OCI-LY7 (cell line): ENCODE results near the gene DHCR7. TPM values are rescaled to one million over a fixed set of nuclear protein-coding genes. Genes with fewer than 3 reads are reported as not detected.
A peak's percentile ranks its signal among the peaks of the same experiment; 100 is the strongest.

Experiments used
- BruUV-seq: library from RNA; stranded (reverse); fragments of 400-500 nt; replicated peaks from 2 replicates; lab custom pipeline; 2021; lab: Mats Ljungman, UMichigan
- CTCF ChIA-PET: fragments of 300-600 bp; sonication (Branson Sonifier 250); formaldehyde crosslinking; loops from one replicate; lab custom pipeline; 2022; ENCODE audit warnings: antibody characterized with exemption; ENCODE audit not compliant: unreplicated experiment; lab: Charles Lee
- POLR2A ChIA-PET: fragments of 300-600 bp; sonication (Branson Sonifier 250); formaldehyde crosslinking; loops from one replicate; lab custom pipeline; 2022; ENCODE audit warnings: antibody characterized with exemption; lab: Charles Lee
- DNase-seq: peaks from one replicate; pipeline ENCODE4 v3.0.0-alpha.2; 2015; ENCODE audit warnings: low spot score
- H2AFZ ChIP-seq: fragments of 200-600 bp; sonication (generic), shearing (Covaris generic); 2 replicates; pipeline ENCODE4 v1.6.1; 2014; ENCODE audit warnings: mild to moderate bottlenecking, antibody characterized with exemption, low read length, moderate library complexity
- H3K27ac ChIP-seq: fragments of 200-600 bp; sonication (generic); 2 replicates; pipeline ENCODE4 v1.5.1; 2014; ENCODE audit warnings: mixed run types, low read depth, mild to moderate bottlenecking, moderate library complexity, low read length, inconsistent platforms; ENCODE audit not compliant: poor library complexity, severe bottlenecking
- H3K36me3 ChIP-seq: fragments of 200-600 bp; sonication (generic); 2 replicates; pipeline ENCODE4 v1.6.1; 2014; ENCODE audit warnings: mild to moderate bottlenecking, antibody characterized with exemption, low read length, moderate library complexity, mixed read lengths; ENCODE audit not compliant: insufficient read depth
- H3K4me1 ChIP-seq: fragments of 200-600 bp; sonication (generic); 2 replicates; pipeline ENCODE4 v1.5.1; 2014; ENCODE audit warnings: mild to moderate bottlenecking, low read length; ENCODE audit not compliant: insufficient read depth, poor library complexity, severe bottlenecking
- H3K4me2 ChIP-seq: fragments of 200-600 bp; sonication (generic); 2 replicates; pipeline ENCODE4 v1.6.1; 2014; ENCODE audit warnings: mild to moderate bottlenecking, low read length
- H3K4me3 ChIP-seq: fragments of 200-600 bp; sonication (generic); 2 replicates; pipeline ENCODE4 v1.5.1; 2014; ENCODE audit warnings: mild to moderate bottlenecking, low read depth, low read length; ENCODE audit not compliant: poor library complexity, severe bottlenecking
- H3K79me2 ChIP-seq: fragments of 200-600 bp; sonication (generic); 2 replicates; pipeline ENCODE4 v1.6.1; 2016; ENCODE audit warnings: low read depth, mild to moderate bottlenecking, low read length, moderate library complexity, mixed read lengths; ENCODE audit not compliant: insufficient read depth
- H3K9me2 ChIP-seq: fragments of 200-600 bp; sonication (generic); 2 replicates; pipeline ENCODE4 v1.6.1; 2016; ENCODE audit warnings: mild to moderate bottlenecking, low read length, mixed read lengths; ENCODE audit not compliant: insufficient read depth
- H3K9me3 ChIP-seq: fragments of 200-600 bp; sonication (generic); 2 replicates; pipeline ENCODE4 v1.6.1; 2014; ENCODE audit warnings: mild to moderate bottlenecking, mixed run types, low read length, mixed read lengths
- H4K20me1 ChIP-seq: fragments of 200-600 bp; sonication (generic); 2 replicates; pipeline ENCODE4 v1.6.1; 2014; ENCODE audit warnings: mild to moderate bottlenecking, antibody characterized with exemption, low read length, moderate library complexity, mixed read lengths; ENCODE audit not compliant: insufficient read depth
- EZH2phosphoT487 ChIP-seq: fragments of 200-600 bp; sonication (generic); IDR thresholded peaks from 2 replicates; pipeline ENCODE4 v1.6.1; 2018; ENCODE audit warnings: low read depth, borderline replicate concordance, mild to moderate bottlenecking, mixed run types, antibody characterized with exemption, low read length, moderate library complexity, mixed read lengths
- intact Hi-C: fragments of 100-400 bp; cut with micrococcal nuclease; formaldehyde crosslinking; loops from one replicate; pipeline ENCODE4 v1.10.0; 2022; ENCODE audit not compliant: unreplicated experiment
- total RNA-seq, 2 experiments: library from RNA; depleted of rRNA in 1 of 2; stranded (reverse); fragments of >200 nt in 1 of 2; shearing (Covaris generic) in 1 of 2; gene quantifications; 2 replicates each; pipeline ENCODE4 v1.2.3, GENCODE V29; 2014 to 2022
- TF ChIP-seq, protein P1 (sequence below): fragments of 200-600 bp; sonication (generic); conservative IDR thresholded peaks from 2 replicates; pipeline ENCODE4 v1.5.1; 2014; ENCODE audit warnings: mild to moderate bottlenecking, antibody characterized with exemption, low read length, moderate library complexity, mixed read lengths

DHCR7 gene
- total RNA-seq, 2 experiments from 2014 or later = 33.4 to 110 TPM

DNA sequence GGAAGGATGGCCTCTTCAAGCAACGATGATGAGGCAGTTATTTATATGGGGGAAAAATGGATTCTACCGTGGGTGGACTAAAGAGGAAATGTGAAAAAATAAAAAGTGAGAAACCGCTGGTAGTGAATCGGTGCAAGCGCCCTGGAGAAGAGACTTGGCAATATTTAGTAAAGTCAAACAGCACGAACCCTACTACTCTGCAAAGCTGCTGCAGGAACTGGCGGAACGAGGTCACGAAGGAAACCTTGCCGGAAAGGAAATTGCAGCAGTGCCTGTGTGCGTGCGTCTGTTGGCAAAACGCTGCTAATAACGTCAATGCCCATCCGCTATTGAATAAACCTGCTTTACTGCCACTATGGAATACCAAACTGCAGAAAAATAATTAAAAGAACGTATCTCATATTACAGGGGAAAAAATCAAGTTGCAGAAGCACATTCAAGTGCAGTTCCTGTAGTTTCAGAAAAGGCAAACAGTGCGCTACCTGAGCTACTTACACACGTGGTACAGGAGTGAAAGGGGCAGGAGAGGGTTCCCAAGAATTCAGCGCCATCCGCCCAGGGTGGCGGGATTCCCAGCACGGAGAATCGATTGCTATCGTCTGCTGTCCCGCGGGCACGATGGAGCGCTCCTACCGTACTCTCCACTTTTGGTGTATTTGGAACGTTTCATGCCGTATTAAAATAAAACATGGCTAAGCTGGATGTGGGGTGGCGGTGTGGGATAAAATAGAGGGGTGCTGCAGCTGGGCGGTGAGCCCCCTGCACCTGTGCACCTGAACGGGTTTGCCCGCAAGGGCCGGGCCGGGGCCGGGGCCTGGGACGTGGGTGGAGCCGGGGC lies 4.2 kb upstream of the DHCR7 start:
- Histone ChIP-seq H3K4me3 (peak overlapping the region; percentile 82), H3K4me2 (peak overlapping the region; percentile 96), H4K20me1 (no peaks in the 10 kb centered on the region), H3K9me2 (no peaks in the 10 kb centered on the region), H3K79me2 (peaks cover 37% of the 10 kb centered on the region; the same call in 1 of the 2 replicates), H3K27ac (peak overlapping the region; percentile 63), H3K9me3 (no peaks in the 10 kb centered on the region), H3K36me3 (peaks cover 28% of the 10 kb centered on the region), H3K4me1 (peaks cover 45% of the 10 kb centered on the region), H2AFZ (peak overlapping the region; percentile 84)
- DNase-seq = peak; percentile 70
- BruUV-seq = no TSS peak
- ChIA-PET POLR2A (interaction anchor here (0.5 to 1.4 kb wide), 14 partner anchors 11 to 1201 kb away, joined by 3 to 5 read pairs (median 3); no protein-coding TSS in a partner anchor), CTCF (interaction anchor here (0.6 to 1.2 kb wide), 2 partner anchors 29 to 696 kb away, joined by 3 to 4 read pairs; no protein-coding TSS in a partner anchor)
- no peak for TF ChIP-seq EZH2phosphoT487
- TF ChIP-seq, protein P1, sequence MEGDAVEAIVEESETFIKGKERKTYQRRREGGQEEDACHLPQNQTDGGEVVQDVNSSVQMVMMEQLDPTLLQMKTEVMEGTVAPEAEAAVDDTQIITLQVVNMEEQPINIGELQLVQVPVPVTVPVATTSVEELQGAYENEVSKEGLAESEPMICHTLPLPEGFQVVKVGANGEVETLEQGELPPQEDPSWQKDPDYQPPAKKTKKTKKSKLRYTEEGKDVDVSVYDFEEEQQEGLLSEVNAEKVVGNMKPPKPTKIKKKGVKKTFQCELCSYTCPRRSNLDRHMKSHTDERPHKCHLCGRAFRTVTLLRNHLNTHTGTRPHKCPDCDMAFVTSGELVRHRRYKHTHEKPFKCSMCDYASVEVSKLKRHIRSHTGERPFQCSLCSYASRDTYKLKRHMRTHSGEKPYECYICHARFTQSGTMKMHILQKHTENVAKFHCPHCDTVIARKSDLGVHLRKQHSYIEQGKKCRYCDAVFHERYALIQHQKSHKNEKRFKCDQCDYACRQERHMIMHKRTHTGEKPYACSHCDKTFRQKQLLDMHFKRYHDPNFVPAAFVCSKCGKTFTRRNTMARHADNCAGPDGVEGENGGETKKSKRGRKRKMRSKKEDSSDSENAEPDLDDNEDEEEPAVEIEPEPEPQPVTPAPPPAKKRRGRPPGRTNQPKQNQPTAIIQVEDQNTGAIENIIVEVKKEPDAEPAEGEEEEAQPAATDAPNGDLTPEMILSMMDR = no peak
- intact Hi-C loops = loop anchor here (1.0 kb wide), 1 partner anchor 79 kb away; no protein-coding TSS in a partner anchor

DNA sequence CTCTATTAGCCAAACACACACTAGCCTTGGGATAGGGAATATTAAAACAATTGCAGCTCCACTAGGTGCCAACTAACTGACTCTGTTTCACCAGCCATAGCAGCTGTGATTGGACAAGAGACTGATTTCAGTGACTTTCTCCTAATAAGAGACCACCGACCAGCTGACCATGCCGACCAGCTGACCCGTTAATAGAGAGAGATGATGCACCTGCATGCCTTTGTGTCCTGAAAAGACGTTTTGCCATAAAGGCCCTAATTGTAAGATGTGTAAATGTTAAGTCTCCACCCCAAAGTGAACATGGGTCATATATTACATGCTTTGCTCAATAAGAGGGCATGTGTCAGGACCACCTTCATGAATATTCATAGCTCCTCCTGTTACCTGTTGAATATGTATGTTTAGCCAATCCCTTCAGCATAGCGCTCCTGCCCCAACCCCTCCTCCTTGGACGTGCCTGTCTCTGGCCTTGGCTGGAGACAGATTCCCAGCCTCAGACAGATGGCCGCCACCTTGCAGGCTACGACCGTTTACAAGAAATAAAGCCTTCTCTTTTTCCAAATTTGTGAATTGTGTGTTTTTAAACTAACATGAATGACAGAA lies 3.5 kb upstream of the DHCR7 start:
- DNase-seq = peak; percentile 57
- H4K20me1 ChIP-seq = no peaks in the 10 kb centered on the region
- peak overlapping the region; percentile 84 for H2AFZ ChIP-seq
- no TSS peak for BruUV-seq
- ChIA-PET CTCF (interaction anchor here (1.2 kb wide), 1 partner anchor 28 kb away, joined by 4 read pairs; no protein-coding TSS in a partner anchor), POLR2A (interaction anchor here (1.2 kb wide), 2 partner anchors 16 to 112 kb away, joined by 3 read pairs; no protein-coding TSS in a partner anchor)
- peak overlapping the region; percentile 63 for H3K27ac ChIP-seq
- H3K9me3 ChIP-seq = peaks cover under 1% of the 10 kb centered on the region
- peaks cover 37% of the 10 kb centered on the region; the same call in 1 of the 2 replicates for H3K79me2 ChIP-seq
- H3K4me3 ChIP-seq = peak overlapping the region; percentile 82
- H3K4me2 ChIP-seq = peak overlapping the region; percentile 96
- H3K4me1 ChIP-seq = peaks cover 51% of the 10 kb centered on the region
- no peaks in the 10 kb centered on the region for H3K9me2 ChIP-seq
- intact Hi-C loops = no loop called here
- peaks cover 26% of the 10 kb centered on the region for H3K36me3 ChIP-seq
- TF ChIP-seq, protein P1 = no peak
- TF ChIP-seq EZH2phosphoT487 = no peak
